HG03442 (cell line): ENCODE measurements around the gene TMEM54.

Source experiments
- ATAC-seq: cut with Tn5 transposase; IDR thresholded peaks from one replicate; pipeline ENCODE4 v1.9.1; 2021; ENCODE audit warnings: mild to moderate bottlenecking, moderate library complexity; ENCODE audit not compliant: unreplicated experiment

The TMEM54 gene, protein sequence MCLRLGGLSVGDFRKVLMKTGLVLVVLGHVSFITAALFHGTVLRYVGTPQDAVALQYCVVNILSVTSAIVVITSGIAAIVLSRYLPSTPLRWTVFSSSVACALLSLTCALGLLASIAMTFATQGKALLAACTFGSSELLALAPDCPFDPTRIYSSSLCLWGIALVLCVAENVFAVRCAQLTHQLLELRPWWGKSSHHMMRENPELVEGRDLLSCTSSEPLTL

DNA sequence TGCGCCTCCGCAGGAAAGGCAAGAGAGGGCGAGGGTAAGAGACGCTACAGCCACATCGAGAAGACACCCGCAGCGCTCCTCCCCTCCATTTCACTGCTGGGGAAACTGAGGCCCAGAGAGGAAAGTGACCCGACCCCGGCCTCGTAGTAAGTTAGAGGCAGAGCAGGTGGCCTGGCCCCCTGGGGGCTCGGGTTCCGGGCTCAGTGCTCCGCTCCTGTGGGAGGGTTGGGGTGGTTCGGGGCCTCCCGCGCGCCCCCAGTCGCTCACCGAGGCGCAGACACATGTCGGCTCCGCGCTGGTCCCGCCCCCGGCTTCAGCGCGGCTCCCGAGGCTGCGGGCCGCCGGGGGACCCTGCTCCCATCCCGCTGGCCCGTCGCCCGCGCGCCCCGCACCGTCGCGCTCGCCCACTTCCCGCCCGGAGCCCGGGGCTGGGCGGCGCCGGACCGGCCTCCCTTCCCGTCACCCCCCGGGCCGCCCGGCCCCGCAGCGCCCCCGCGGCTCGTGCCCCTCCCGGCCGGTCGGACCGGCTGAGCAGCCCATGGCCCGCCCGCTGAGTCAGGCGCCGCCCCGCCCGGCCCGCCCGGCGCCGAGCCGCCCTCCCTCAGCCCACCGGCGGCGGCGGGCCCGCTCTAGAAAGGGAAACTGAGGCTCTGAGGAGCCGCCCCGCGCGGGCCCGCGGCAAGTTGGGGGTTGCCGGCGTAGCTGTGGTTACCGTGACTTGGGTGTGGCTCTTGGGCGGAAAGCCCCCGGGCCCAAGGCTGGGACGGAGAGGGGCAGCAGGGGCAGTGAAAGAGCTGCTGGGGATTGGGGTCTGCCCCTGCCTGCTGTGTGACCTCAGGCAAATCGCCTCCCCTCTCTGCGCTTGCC lies at the start of gene TMEM54:
Gene TMEM54 (minus strand): TSS at position 434 of the 867 bp plus-strand sequence. CDS start 151 bp downstream, at position 283.
- ATAC-seq: no peak

DNA sequence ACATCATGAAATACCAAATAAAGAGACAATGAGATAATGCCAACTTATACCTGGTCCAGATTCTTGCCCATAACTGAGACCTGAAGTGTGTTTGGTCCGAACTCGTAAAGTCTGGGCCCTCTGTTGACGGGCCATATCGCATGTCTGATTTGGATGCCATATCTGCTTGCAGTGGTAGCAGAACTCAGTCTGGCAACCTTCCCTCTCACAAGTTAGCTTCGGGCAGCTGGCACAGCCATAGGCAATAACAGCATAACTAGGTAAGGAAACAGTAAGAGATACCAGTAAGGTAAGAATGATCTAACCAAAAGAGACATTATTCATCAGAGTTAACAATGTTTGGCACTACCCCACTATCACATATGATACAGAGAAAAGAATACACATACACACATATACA lies 48.3 kb upstream of the TMEM54 start:
- ATAC-seq: no peak

- no peak for ATAC-seq
These were observed 47.7 kb upstream of the TMEM54 start for GRCh38 chr1:32948905-32949304.

DNA sequence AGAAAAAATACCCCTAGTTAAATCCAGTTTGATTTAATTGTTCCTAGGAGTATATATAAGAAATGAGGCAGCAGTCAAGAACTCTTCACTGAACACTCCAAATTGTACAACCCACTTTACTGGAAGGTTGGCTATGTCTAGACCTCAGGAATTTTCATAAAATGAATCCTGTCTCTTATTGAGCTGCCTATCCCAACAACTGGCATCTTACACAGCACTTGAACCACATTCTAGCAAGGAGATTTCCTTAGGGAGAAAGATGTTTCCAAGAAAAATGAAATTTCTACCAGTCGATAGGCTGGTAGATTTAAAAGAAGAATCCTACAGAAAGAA lies 47.2 kb upstream of the TMEM54 start:
- no peak for ATAC-seq

- no peak for ATAC-seq
These were observed 46.6 kb upstream of the TMEM54 start for GRCh38 chr1:32947669-32948389.

DNA sequence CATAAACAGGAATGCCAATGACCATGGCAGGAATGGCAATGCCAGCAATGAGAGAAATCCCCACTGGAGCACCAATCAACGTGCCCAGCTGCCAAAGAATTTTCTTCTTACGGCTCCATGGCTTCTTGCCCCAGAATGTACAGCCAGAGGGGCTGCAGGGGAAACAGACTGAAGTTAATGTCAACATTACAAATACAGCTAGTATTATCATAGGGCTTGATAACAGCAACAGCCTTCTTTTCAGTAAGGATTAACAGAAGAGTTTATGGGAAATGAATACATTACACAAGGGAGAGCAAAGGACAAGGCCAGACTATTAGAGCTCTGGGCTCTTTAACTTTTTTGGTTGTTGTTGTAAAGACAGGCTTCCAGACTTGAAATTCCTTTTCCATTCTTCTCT lies 45.2 kb upstream of the TMEM54 start:
- ATAC-seq: no peak

DNA sequence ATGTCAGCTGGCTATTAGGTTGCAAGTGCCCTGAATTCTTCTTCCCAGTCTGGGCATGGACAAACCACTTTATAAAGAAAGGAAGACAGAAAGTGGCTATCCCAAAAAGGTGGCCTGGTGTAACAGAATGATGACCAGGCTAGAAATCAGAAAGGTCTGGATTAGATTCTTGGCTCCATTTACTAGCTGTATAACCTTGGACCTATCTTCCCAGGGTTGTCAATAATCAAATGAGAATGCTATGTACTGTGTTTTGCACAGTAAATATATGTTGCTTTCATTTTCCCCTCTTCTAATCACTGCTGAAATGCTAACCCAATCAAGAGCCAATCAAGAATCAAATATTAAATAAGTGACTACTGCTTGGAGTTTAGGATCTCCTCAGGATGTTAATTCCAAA lies 43.0 kb upstream of the TMEM54 start:
- ATAC-seq: no peak

DNA sequence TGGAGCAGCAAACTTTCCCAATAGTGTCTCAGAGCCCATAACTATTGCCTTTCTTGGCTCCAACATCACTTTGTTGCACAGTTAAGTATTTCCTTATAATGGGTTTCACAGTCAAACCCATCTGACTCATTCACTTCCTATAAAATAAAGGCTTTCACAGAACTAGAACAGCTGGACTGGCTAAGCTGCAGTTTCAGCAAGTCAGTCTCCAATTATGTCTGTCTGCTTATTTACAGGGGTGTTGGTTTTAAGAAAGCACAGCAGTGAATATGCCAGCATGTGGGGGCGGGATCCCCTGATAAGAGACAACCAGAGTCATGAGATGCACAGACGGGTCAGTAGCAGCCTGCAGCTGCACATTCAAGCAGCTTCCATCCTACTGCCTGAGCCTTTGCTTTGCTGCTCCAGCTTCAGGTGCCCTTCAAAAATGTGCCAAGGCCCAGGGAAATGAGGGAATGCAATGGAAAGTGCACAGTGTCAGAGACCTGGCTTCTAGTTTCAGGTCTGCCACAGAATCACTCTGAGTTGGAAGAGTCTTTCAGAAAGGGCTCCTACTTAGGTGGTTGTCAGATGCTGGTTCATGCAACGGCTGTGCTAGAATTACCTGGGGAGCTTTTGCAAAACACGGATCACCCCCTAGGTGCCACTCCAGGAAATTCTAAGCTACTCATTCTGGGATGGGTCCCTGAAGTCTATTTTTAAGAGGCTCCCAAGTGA lies 38.6 kb upstream of the TMEM54 start:
- no peak for ATAC-seq

DNA sequence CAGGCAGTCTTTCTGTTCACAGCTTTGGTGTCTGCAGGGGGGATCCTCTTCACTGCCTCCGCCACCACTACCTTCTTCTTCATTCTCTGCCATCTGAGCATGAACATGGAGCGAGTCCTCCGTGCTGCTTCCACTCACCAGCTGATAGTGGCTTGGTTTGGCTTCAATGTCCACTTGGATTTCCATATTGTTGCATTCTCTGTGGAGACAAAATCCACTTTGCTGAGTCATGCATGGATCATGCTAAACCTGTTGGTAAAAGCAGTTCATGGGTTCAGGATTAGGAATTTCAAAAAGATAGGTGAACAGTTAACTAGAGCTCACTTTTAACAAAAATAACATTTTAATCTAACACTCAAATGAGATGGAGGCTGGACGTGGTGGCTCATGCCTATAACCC lies 35.9 kb upstream of the TMEM54 start:
- ATAC-seq: no peak

DNA sequence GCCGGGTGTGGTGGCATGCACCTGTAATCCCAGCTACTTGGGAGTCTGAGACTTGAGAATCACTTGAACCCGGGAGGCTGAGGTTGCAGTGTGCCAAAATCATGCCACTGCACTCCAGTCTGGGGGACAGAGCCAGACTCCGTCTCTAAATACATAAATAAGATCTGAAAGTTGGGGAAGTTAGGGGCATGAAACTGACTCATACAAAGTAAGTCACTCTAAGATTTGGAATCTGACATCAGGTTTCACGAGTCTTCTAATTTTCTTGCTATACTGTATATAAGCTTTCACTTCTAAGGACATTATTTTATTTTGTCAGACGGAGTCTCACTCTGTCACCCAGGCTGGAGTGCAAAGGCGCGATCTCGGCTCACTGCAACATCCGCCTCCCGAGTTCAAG lies 33.3 kb upstream of the TMEM54 start:
- ATAC-seq: no peak

- no peak for ATAC-seq
These were observed 32.6 kb upstream of the TMEM54 start for GRCh38 chr1:32933742-32934322.

- ATAC-seq: no peak
These were observed 30.6 kb upstream of the TMEM54 start for GRCh38 chr1:32931760-32932159.

- no peak for ATAC-seq
These were observed 28.2 kb upstream of the TMEM54 start for GRCh38 chr1:32929366-32929765.

DNA sequence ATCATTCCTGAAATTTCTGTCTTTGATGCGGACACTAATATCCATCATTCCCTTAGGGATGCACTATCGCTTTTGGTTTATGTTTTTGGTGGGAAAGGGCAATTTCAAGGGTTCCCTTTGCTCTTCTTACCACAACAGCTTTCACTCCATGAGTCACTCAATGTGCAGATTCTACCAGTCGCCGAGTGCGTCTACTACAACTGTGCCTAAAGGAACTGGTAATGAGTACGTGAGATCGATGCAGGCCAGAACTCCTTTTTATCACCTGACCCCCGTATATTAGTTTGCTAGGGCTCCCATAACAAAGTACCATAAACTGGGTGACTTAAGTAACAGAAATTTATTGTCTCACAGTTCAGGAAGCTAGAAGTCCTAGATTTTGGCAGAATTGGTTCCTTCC lies 27.5 kb upstream of the TMEM54 start:
- no peak for ATAC-seq

GRCh38 chr1:32928285-32928684 lies 27.1 kb upstream of the TMEM54 start:
- no peak for ATAC-seq

- ATAC-seq: no peak
These were observed 26.3 kb upstream of the TMEM54 start for GRCh38 chr1:32927441-32927840.

GRCh38 chr1:32926562-32926961 lies 25.4 kb upstream of the TMEM54 start:
- ATAC-seq: no peak

DNA sequence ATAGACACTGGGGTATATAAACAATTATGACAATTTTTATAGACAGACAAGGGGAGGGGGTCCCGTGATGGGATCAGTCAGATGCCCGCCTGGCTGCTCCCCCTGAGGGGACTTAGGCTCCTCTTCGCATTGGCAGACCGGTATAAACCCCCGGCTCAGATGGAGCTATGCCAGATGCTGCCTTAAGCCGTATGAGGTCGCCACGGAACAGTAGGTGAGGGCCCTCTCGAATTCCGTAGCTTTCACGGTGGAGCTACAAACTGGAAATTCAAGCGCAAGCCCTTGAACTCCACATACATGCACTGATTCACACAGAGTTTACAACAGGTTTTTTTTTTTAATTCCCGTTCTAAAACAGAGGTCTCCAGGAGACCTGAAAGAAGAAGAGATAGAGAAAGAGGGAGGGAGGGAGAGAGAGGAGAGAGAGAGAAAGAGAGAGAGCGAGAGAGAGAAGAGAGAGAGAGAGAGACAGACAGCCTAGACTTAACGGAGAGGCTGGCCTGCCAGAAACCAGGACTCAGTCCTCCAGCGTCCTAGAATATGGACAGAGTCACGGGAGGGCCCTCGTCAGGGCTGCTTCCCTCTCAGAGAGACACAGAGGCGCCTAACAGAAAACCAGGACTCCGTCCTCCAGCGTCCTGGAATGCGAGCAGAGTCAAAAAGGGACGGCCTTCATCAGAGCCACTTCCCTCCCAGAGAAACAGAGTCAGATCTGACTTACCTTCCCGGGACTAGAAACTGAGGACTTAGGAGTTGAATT lies 24.4 kb upstream of the TMEM54 start:
- no peak for ATAC-seq

DNA sequence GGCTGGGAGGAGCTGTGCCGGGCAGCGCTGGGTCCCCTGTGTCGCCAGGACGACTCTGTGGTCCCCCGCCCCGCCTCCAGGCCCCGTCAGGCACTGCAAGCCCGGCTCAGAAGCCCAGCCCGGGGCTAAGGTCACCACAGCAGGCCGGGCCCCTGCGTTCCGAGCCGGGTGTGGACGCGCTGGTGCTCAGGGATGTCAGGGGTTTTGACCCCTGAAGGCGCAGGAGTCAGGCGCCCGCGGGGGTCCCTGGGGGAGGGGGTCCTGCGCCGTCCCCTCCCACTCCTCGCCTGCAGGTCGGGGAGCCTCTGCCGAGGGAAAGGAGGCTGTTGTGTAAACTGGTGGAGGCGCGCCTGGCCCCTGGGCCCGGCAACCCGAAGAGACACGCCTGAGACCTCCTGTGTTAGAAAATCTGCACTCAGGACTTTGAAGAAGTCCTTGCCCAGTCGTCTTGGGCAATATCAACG lies 23.7 kb upstream of the TMEM54 start:
- no peak for ATAC-seq

- no peak for ATAC-seq
These were observed 19.6 kb upstream of the TMEM54 start for GRCh38 chr1:32920833-32921232.
